BE2C (cell line): ENCODE measurements around the gene EP400.

ENCODE experiments used
- DNase-seq: peaks from one replicate; pipeline ENCODE4 v3.0.0-alpha.2; 2020
- H3K27me3 ChIP-seq: fragments of 250-450 bp; sonication (Bioruptor Pico); 2 replicates; pipeline ENCODE4 v1.5.1; 2020; ENCODE audit warnings: mild to moderate bottlenecking
- H3K36me3 ChIP-seq: fragments of 250-450 bp; sonication (Bioruptor Pico); 2 replicates; pipeline ENCODE4 v1.5.1; 2020; ENCODE audit warnings: mild to moderate bottlenecking
- H3K4me1 ChIP-seq: fragments of 250-450 bp; sonication (Bioruptor Pico); 2 replicates; pipeline ENCODE4 v1.5.1; 2020
- H3K4me3 ChIP-seq: 2 replicates; pipeline ENCODE4 v1.5.1; 2011; ENCODE audit warnings: low read depth, low read length
- H3K9me3 ChIP-seq: fragments of 250-450 bp; sonication (Bioruptor Pico); 2 replicates; pipeline ENCODE4 v1.5.1; 2020
- TF ChIP-seq, protein P1 (sequence below): IDR thresholded peaks from 2 replicates; pipeline ENCODE4 v1.5.1; 2012; ENCODE audit warnings: mild to moderate bottlenecking, low read depth, low read length

Gene EP400

DNA sequence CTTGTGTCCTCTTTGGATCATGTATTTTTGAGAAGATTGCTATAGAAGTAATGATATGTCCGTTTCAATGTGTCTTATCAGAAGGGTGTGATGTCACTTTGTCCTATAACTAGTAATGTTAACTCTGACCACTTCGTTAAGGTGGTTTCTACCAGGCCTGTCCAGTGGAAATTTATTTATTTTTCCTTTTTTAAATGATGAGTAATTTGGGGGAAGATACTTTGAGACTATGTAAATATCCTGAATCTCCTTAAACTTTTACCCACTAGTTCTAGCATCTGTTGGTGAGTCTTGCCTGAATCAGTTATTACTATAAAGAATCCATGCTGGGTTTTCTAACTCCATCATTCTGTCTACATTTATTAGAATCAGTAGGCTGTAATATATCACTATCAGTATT lies 15.3 kb downstream of the EP400 start:
- Histone ChIP-seq H3K4me1 (peaks cover 5% of the 10 kb centered on the region), H3K4me3 (no peak overlapping the region), H3K9me3 (no peaks in the 10 kb centered on the region), H3K36me3 (peaks cover 14% of the 10 kb centered on the region), H3K27me3 (no peaks in the 10 kb centered on the region)
- DNase-seq = no peak
- TF ChIP-seq, protein P1, sequence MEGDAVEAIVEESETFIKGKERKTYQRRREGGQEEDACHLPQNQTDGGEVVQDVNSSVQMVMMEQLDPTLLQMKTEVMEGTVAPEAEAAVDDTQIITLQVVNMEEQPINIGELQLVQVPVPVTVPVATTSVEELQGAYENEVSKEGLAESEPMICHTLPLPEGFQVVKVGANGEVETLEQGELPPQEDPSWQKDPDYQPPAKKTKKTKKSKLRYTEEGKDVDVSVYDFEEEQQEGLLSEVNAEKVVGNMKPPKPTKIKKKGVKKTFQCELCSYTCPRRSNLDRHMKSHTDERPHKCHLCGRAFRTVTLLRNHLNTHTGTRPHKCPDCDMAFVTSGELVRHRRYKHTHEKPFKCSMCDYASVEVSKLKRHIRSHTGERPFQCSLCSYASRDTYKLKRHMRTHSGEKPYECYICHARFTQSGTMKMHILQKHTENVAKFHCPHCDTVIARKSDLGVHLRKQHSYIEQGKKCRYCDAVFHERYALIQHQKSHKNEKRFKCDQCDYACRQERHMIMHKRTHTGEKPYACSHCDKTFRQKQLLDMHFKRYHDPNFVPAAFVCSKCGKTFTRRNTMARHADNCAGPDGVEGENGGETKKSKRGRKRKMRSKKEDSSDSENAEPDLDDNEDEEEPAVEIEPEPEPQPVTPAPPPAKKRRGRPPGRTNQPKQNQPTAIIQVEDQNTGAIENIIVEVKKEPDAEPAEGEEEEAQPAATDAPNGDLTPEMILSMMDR = no peak

DNA sequence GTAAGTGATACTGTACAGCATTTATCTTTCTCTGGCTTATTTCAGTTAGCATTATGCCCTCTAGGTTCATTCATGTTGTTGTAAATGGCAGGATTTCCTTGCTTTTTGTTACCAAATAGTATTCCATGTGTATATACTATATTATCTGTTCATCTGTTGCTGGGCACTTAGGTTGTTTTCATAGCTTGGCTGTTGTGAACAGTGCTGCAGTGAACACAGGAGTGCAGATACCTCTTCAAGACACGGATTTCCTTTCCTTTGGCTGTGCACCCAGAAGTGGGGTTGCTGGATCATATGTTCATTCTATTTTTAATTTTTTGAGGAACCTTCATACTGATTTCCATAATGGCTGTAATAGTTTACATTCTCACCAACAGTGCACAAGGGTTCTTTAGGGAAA lies 21.5 kb downstream of the EP400 start:
- Histone ChIP-seq H3K36me3 (no peaks in the 10 kb centered on the region), H3K4me1 (peaks cover 9% of the 10 kb centered on the region), H3K9me3 (no peaks in the 10 kb centered on the region), H3K27me3 (no peaks in the 10 kb centered on the region), H3K4me3 (no peak overlapping the region)
- TF ChIP-seq, protein P1 = no peak
- DNase-seq = no peak

DNA sequence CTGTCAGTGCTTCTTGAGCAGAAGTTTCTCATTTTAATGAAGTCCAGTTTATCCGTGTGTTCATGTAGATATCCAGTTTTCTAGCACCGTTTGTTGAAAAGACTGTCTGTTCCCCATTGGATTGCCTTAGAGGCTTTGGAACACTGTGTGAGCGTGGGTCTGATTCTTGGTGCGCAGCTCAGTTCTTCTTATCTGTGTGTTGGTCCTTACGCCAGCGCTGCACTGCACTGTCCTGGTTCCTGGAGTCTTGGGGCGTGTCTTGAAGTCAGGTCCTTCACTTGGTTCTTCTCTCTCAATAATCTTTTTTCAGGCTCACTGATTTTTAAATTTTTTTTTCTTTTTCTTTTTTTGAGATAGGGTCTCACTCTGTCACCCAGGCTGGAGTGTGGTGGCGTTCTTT lies 25.5 kb downstream of the EP400 start:
- no peaks in the 10 kb centered on the region for H3K27me3 ChIP-seq
- H3K9me3 ChIP-seq = no peaks in the 10 kb centered on the region
- peaks cover 3% of the 10 kb centered on the region for H3K4me1 ChIP-seq
- no peak overlapping the region for H3K4me3 ChIP-seq
- H3K36me3 ChIP-seq = peaks cover 8% of the 10 kb centered on the region
- TF ChIP-seq, protein P1 = no peak
- DNase-seq = no peak

DNA sequence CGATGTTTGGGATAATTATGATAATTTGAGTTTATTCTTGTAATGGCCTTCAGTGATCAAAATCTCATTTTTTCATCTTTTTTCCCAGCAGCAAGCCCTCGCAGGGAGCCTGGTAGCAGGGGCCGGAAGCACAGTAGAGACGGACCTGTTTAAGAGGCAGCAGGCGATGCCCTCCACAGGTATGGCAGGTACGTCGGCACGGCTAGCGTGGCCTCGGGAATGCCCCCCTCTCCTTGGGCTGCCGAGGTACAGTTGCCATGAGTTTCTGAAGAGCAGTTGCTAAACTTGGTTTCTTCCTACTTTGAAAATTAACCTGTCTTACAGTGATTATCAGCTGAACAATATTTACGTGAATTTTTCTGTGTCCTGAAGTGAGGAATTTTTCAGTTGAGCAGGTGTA lies 29.9 kb downstream of the EP400 start:
- TF ChIP-seq, protein P1 = no peak
- Histone ChIP-seq H3K4me1 (no peaks in the 10 kb centered on the region), H3K9me3 (no peaks in the 10 kb centered on the region), H3K27me3 (no peaks in the 10 kb centered on the region), H3K36me3 (peaks cover 37% of the 10 kb centered on the region), H3K4me3 (no peak overlapping the region)
- no peak for DNase-seq

DNA sequence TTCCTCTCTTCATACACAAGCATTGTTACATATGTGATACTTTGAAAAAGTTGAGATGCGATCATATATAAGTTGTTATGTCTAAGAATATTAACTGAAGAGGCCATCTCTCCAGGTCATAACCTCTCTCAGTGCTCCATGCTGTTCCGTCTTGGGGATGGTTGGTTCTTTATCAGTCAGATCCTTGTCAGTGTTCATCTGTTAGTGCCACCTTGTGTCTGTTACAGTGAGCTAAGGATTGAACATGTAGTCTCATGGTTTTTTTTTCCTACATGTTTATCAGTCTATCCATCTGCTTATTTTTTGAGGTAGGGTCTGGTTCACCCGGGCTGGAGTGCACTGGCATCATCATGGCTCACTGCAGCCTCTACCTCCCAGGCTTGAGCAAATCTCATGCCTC lies 30.5 kb downstream of the EP400 start:
- no peaks in the 10 kb centered on the region for H3K9me3 ChIP-seq
- H3K27me3 ChIP-seq = no peaks in the 10 kb centered on the region
- no peaks in the 10 kb centered on the region for H3K4me1 ChIP-seq
- peaks cover 39% of the 10 kb centered on the region for H3K36me3 ChIP-seq
- no peak overlapping the region for H3K4me3 ChIP-seq
- TF ChIP-seq, protein P1 = peak; percentile 15; the same call in 1 of the 2 replicates
- DNase-seq = no peak

DNA sequence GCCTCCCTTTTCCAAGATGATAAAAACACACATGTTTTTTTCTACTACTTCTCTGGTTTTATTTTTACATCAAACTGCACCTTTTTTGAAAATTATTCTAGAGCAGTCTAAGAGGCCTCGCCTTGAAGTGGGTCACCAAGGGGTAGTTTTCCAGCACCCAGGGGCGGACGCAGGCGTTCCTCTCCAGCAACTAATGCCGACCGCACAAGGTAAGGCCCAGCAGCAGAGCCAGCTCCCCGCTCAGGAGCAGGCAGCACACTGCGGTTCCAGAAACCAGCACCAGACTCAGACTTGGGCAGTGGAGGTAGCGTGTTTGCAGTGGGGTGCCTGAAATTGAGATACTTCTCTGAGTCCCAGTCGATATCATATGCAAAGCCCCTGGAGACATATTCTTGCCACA lies 31.6 kb downstream of the EP400 start:
- Histone ChIP-seq H3K9me3 (no peaks in the 10 kb centered on the region), H3K27me3 (no peaks in the 10 kb centered on the region), H3K36me3 (peaks cover 50% of the 10 kb centered on the region), H3K4me3 (no peak overlapping the region), H3K4me1 (no peaks in the 10 kb centered on the region)
- no peak for DNase-seq
- TF ChIP-seq, protein P1 = no peak
